ENCODE measurements around the gene F11.
"Not testable (repeated sequence)": the region's sequence is repeated elsewhere in the genome, so short reads cannot be mapped to it uniquely, and the experiment has no call there.

F11 gene

GRCh38 chr4:186260504-186261448, 5.2 kb upstream of the F11 start:
- Histone ChIP-seq H3K9ac (ENCODE audit: low read length) (no peak overlapping the region), H3K4me1 (ENCODE audit: low read length) (no peaks in the 10 kb centered on the region), H4K20me1 (ENCODE audit: insufficient read depth, low read length) (no peaks in the 10 kb centered on the region), H3K4me3 (ENCODE audit: low read length) (no peak overlapping the region), H3K27me3 (ENCODE audit: low read depth, low read length) (no peaks in the 10 kb centered on the region), H3K9me3 (ENCODE audit: insufficient read depth, low read length) (no peaks in the 10 kb centered on the region), H3K36me3 (replicated peaks; ENCODE audit: low read depth, low read length) (no peaks in the 10 kb centered on the region), H2AFZ (ENCODE audit: low read depth, low read length) (no peak overlapping the region), H3K27ac (ENCODE audit: low read length) (no peak overlapping the region), H3K79me2 (ENCODE audit: low read length) (no peaks in the 10 kb centered on the region), H3K4me2 (ENCODE audit: low read length) (no peak overlapping the region)
- TF ChIP-seq EZH2phosphoT487 (IDR thresholded peaks at IDR 0.05; ENCODE audit: low read depth) (no peak), CTCF (IDR thresholded peaks at IDR 0.05; ENCODE audit: low read depth, low read length) (no peak)

GRCh38 chr4:186264660-186265059, 1.3 kb upstream of the F11 start:
- Histone ChIP-seq H3K27ac (ENCODE audit: low read length) (no peak overlapping the region), H3K4me3 (ENCODE audit: low read length) (no peak overlapping the region), H2AFZ (ENCODE audit: low read depth, low read length) (no peak overlapping the region), H3K36me3 (replicated peaks; ENCODE audit: low read depth, low read length) (no peaks in the 10 kb centered on the region), H3K4me1 (ENCODE audit: low read length) (no peaks in the 10 kb centered on the region), H3K79me2 (ENCODE audit: low read length) (no peaks in the 10 kb centered on the region), H3K9me3 (ENCODE audit: insufficient read depth, low read length) (no peaks in the 10 kb centered on the region), H3K9ac (ENCODE audit: low read length) (no peak overlapping the region), H4K20me1 (ENCODE audit: insufficient read depth, low read length) (no peaks in the 10 kb centered on the region), H3K27me3 (ENCODE audit: low read depth, low read length) (no peaks in the 10 kb centered on the region), H3K4me2 (ENCODE audit: low read length) (no peak overlapping the region)
- TF ChIP-seq EZH2phosphoT487 (IDR thresholded peaks at IDR 0.05; ENCODE audit: low read depth) (no peak), CTCF (IDR thresholded peaks at IDR 0.05; ENCODE audit: low read depth, low read length) (no peak)

GRCh38 chr4:186265250-186265649, 739 bp upstream of the F11 start:
- H2AFZ ChIP-seq (ENCODE audit: low read depth, low read length); H3K4me3 ChIP-seq (ENCODE audit: low read length); H3K27me3 ChIP-seq (ENCODE audit: low read depth, low read length); H3K27ac ChIP-seq (ENCODE audit: low read length); H3K9me3 ChIP-seq (ENCODE audit: insufficient read depth, low read length); H3K4me1 ChIP-seq (ENCODE audit: low read length); H3K4me2 ChIP-seq (ENCODE audit: low read length); H3K79me2 ChIP-seq (ENCODE audit: low read length); H3K9ac ChIP-seq (ENCODE audit: low read length); H3K36me3 ChIP-seq (replicated peaks; ENCODE audit: low read depth, low read length); H4K20me1 ChIP-seq (ENCODE audit: insufficient read depth, low read length): not testable (repeated sequence)

- Histone ChIP-seq H3K4me2 (ENCODE audit: low read length) (no peak overlapping the region), H2AFZ (ENCODE audit: low read depth, low read length) (no peak overlapping the region), H3K9ac (ENCODE audit: low read length) (no peak overlapping the region), H3K79me2 (ENCODE audit: low read length) (no peaks in the 10 kb centered on the region), H3K36me3 (replicated peaks; ENCODE audit: low read depth, low read length) (no peaks in the 10 kb centered on the region), H3K4me3 (ENCODE audit: low read length) (no peak overlapping the region), H3K4me1 (ENCODE audit: low read length) (no peaks in the 10 kb centered on the region), H3K27ac (ENCODE audit: low read length) (no peak overlapping the region), H3K9me3 (ENCODE audit: insufficient read depth, low read length) (no peaks in the 10 kb centered on the region), H3K27me3 (ENCODE audit: low read depth, low read length) (no peaks in the 10 kb centered on the region), H4K20me1 (ENCODE audit: insufficient read depth, low read length) (no peaks in the 10 kb centered on the region)
- no peak for TF ChIP-seq EZH2phosphoT487 (IDR thresholded peaks at IDR 0.05; ENCODE audit: low read depth)
- TF ChIP-seq CTCF (IDR thresholded peaks at IDR 0.05; ENCODE audit: low read depth, low read length), result no peak
Measured at GRCh38 chr4:186266729-186267456, 904 bp downstream of the F11 start.

All from OCI-LY3 (cell line).